ENCODE measurements around the gene ANP32B. TPM values are rescaled to one million over a fixed set of nuclear protein-coding genes. Genes with fewer than 3 reads are reported as not detected.

Gene ANP32B
- total and polyA plus RNA-seq, 2 experiments from 2014 or later = 13.1 to 114 TPM

DNA sequence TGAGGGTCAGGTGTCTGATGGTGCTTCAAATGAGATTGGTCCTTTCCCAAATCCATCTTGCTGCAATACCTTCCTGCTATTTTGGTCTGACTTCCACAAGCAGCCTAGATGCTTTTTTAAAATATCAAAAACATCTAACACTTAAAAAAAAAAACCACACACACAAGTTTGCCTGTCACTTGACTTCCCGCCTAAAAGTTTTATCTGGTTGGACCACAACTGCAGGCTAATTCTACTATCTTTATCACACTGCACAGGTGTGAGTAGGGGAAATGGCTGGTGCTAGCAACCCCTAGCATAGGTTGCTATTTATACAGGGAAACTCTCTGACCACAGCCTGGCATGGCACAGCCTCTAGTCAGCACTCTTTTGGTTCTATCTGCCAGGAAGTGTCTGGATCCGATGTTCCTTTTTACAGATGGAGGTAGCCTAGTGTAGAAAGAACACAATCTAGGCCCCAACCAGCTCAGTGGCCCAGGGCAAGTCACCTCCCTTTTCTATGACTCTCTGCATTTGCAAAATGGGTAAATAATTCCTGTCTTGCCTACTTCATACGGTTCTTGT, 45.0 kb upstream of the ANP32B start, which contains the start of gene HEMGN:
Gene HEMGN, minus strand, starts transcription at position 92 of the 564 bp plus-strand sequence. Its CDS starts 36 bp downstream, at position 56.
- ATAC-seq (no peak), DNase-seq (ENCODE audit: low spot score) (no peak)
- no peak for TF ChIP-seq ZNF114 (CRISPR knock-in tag; IDR thresholded peaks at IDR 0.05)
- Mint-ChIP-seq H3K27ac (no peak within 1 kb of the TSS), H3K27me3 (ENCODE audit: insufficient read depth, low read depth, poor library complexity) (peaks cover 4% of the 10 kb centered on the region), H3K9me3 (no peaks in the 10 kb centered on the region), H3K4me3 (no peak within 1 kb of the TSS), H3K36me3 (ENCODE audit: low read depth) (no peaks in the 10 kb centered on the region), H3K4me1 (peaks cover 4% of the 10 kb centered on the region; the same call in 2 of the 3 replicates)
- H3K9me2 ChIP-seq (ENCODE audit: insufficient read depth) = no peaks in the 10 kb centered on the region
- no peaks in the 10 kb centered on the region for H3K79me2 ChIP-seq (replicated peaks; ENCODE audit: insufficient read depth)
- no peak within 1 kb of the TSS for H2AFZ ChIP-seq
- H3K4me1 ChIP-seq (ENCODE audit: insufficient read depth) = no peaks in the 10 kb centered on the region
- H3K36me3 ChIP-seq (ENCODE audit: insufficient read depth) = no peaks in the 10 kb centered on the region
- H3K4me3 ChIP-seq = no peak within 1 kb of the TSS
- H3K27me3 ChIP-seq (ENCODE audit: insufficient read depth) = peaks cover 76% of the 10 kb centered on the region
- 0 out of 2 replicates have a peak, but pooled peaks cover 7% of the 10 kb centered on the region for H4K20me1 ChIP-seq (replicated peaks; ENCODE audit: insufficient read depth)
- no peak within 1 kb of the TSS for H3K4me2 ChIP-seq
- no peak within 1 kb of the TSS for H3K27ac ChIP-seq (ENCODE audit: low read depth)
- no peaks in the 10 kb centered on the region for H3F3A ChIP-seq (replicated peaks; ENCODE audit: low read depth)

DNA sequence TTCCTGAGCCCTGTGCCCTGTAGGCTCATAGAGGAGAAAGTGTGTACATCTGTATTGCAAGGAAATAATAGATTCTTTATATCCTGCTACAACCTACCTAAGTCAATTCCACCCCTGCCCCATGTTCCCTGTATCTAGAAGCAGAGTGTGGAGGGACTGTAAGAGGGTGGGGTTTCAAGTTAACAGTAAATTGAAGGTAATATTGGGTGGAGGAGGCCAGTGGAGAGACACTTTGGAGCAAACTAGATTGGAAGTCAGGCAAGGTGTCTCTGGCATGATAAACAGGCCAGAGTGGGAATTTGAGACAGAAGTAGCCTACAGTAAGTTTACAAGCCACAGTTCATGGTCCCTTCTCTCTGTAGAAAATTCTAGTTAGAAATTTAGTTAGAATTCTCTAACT, 42.9 kb upstream of the ANP32B start:
- no peak overlapping the region for H3K27ac ChIP-seq (ENCODE audit: low read depth)
- no peak overlapping the region for H3K4me3 ChIP-seq
- no peak overlapping the region for H2AFZ ChIP-seq
- ATAC-seq (no peak), DNase-seq (ENCODE audit: low spot score) (no peak)
- 0 out of 2 replicates have a peak, but pooled peaks cover 7% of the 10 kb centered on the region for H4K20me1 ChIP-seq (replicated peaks; ENCODE audit: insufficient read depth)
- H3K79me2 ChIP-seq (replicated peaks; ENCODE audit: insufficient read depth) = no peaks in the 10 kb centered on the region
- TF ChIP-seq CREB1 (CRISPR knock-in tag; IDR thresholded peaks at IDR 0.05; ENCODE audit: low read depth) (no peak), POLR2AphosphoS5 (IDR thresholded peaks at IDR 0.05; ENCODE audit: low read depth) (no peak), NANOG (IDR thresholded peaks at IDR 0.05; ENCODE audit: borderline replicate concordance) (no peak), ZNF331 (CRISPR knock-in tag; IDR thresholded peaks at IDR 0.05; ENCODE audit: low read depth) (no peak), REST (IDR thresholded peaks at IDR 0.05; ENCODE audit: unreplicated experiment) (no peak), EZH2phosphoT487 (IDR thresholded peaks at IDR 0.05; ENCODE audit: unreplicated experiment) (no peak), JUNB (IDR thresholded peaks at IDR 0.05; ENCODE audit: unreplicated experiment) (no peak), EZH2 (IDR thresholded peaks at IDR 0.05; ENCODE audit: low read depth, unreplicated experiment) (no peak)
- TF ChIP-seq, protein P1, sequence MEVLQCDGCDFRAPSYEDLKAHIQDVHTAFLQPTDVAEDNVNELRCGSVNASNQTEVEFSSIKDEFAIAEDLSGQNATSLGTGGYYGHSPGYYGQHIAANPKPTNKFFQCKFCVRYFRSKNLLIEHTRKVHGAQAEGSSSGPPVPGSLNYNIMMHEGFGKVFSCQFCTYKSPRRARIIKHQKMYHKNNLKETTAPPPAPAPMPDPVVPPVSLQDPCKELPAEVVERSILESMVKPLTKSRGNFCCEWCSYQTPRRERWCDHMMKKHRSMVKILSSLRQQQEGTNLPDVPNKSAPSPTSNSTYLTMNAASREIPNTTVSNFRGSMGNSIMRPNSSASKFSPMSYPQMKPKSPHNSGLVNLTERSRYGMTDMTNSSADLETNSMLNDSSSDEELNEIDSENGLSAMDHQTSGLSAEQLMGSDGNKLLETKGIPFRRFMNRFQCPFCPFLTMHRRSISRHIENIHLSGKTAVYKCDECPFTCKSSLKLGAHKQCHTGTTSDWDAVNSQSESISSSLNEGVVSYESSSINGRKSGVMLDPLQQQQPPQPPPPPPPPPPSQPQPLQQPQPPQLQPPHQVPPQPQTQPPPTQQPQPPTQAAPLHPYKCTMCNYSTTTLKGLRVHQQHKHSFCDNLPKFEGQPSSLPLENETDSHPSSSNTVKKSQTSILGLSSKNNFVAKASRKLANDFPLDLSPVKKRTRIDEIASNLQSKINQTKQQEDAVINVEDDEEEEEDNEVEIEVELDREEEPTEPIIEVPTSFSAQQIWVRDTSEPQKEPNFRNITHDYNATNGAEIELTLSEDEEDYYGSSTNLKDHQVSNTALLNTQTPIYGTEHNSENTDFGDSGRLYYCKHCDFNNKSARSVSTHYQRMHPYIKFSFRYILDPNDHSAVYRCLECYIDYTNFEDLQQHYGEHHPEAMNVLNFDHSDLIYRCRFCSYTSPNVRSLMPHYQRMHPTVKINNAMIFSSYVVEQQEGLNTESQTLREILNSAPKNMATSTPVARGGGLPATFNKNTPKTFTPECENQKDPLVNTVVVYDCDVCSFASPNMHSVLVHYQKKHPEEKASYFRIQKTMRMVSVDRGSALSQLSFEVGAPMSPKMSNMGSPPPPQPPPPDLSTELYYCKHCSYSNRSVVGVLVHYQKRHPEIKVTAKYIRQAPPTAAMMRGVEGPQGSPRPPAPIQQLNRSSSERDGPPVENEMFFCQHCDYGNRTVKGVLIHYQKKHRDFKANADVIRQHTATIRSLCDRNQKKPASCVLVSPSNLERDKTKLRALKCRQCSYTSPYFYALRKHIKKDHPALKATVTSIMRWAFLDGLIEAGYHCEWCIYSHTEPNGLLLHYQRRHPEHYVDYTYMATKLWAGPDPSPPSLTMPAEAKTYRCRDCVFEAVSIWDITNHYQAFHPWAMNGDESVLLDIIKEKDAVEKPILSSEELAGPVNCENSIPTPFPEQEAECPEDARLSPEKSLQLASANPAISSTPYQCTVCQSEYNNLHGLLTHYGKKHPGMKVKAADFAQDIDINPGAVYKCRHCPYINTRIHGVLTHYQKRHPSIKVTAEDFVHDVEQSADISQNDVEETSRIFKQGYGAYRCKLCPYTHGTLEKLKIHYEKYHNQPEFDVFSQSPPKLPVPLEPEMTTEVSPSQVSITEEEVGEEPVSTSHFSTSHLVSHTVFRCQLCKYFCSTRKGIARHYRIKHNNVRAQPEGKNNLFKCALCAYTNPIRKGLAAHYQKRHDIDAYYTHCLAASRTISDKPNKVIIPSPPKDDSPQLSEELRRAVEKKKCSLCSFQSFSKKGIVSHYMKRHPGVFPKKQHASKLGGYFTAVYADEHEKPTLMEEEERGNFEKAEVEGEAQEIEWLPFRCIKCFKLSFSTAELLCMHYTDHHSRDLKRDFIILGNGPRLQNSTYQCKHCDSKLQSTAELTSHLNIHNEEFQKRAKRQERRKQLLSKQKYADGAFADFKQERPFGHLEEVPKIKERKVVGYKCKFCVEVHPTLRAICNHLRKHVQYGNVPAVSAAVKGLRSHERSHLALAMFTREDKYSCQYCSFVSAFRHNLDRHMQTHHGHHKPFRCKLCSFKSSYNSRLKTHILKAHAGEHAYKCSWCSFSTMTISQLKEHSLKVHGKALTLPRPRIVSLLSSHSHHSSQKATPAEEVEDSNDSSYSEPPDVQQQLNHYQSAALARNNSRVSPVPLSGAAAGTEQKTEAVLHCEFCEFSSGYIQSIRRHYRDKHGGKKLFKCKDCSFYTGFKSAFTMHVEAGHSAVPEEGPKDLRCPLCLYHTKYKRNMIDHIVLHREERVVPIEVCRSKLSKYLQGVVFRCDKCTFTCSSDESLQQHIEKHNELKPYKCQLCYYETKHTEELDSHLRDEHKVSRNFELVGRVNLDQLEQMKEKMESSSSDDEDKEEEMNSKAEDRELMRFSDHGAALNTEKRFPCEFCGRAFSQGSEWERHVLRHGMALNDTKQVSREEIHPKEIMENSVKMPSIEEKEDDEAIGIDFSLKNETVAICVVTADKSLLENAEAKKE (CRISPR knock-in tag; IDR thresholded peaks at IDR 0.05) = no peak
- TF ChIP-seq, protein P2, sequence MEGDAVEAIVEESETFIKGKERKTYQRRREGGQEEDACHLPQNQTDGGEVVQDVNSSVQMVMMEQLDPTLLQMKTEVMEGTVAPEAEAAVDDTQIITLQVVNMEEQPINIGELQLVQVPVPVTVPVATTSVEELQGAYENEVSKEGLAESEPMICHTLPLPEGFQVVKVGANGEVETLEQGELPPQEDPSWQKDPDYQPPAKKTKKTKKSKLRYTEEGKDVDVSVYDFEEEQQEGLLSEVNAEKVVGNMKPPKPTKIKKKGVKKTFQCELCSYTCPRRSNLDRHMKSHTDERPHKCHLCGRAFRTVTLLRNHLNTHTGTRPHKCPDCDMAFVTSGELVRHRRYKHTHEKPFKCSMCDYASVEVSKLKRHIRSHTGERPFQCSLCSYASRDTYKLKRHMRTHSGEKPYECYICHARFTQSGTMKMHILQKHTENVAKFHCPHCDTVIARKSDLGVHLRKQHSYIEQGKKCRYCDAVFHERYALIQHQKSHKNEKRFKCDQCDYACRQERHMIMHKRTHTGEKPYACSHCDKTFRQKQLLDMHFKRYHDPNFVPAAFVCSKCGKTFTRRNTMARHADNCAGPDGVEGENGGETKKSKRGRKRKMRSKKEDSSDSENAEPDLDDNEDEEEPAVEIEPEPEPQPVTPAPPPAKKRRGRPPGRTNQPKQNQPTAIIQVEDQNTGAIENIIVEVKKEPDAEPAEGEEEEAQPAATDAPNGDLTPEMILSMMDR (conservative IDR thresholded peaks at IDR 0.05; ENCODE audit: low read depth in 2 of 2) = no peak
- Mint-ChIP-seq H3K4me1 (no peaks in the 10 kb centered on the region), H3K9me3 (no peaks in the 10 kb centered on the region), H3K4me3 (no peak overlapping the region), H3K27ac (no peak overlapping the region), H3K36me3 (ENCODE audit: low read depth) (no peaks in the 10 kb centered on the region), H3K27me3 (ENCODE audit: insufficient read depth, low read depth, poor library complexity) (peaks cover 2% of the 10 kb centered on the region)
- peaks cover 87% of the 10 kb centered on the region for H3K27me3 ChIP-seq (ENCODE audit: insufficient read depth)
- H3K4me2 ChIP-seq = no peak overlapping the region
- no peaks in the 10 kb centered on the region for H3K9me2 ChIP-seq (ENCODE audit: insufficient read depth)
- H3K4me1 ChIP-seq (ENCODE audit: insufficient read depth) = no peaks in the 10 kb centered on the region
- H3K36me3 ChIP-seq (ENCODE audit: insufficient read depth) = no peaks in the 10 kb centered on the region
- H3F3A ChIP-seq (replicated peaks; ENCODE audit: low read depth) = no peaks in the 10 kb centered on the region

All from GM23338 (cell line).